SK-N-MC (cell line): ENCODE measurements around the gene CNIH2.

ENCODE experiments used
- DNase-seq: peaks from one replicate; pipeline ENCODE4 v3.0.0-alpha.2; 2011; ENCODE audit warnings: low read depth, low spot score
- H3K27ac ChIP-seq: fragments of 200-600 bp; sonication (generic); 2 replicates; pipeline ENCODE4 v1.5.1; 2016; ENCODE audit warnings: mixed run types
- H3K36me3 ChIP-seq: fragments of 200-600 bp; sonication (generic); 2 replicates; pipeline ENCODE4 v1.6.1; 2017; ENCODE audit warnings: antibody characterized with exemption, low read length, mixed read lengths; ENCODE audit not compliant: insufficient read depth
- H3K4me3 ChIP-seq: fragments of 200-600 bp; sonication (generic); 2 replicates; pipeline ENCODE4 v1.5.1; 2016
- H3K9ac ChIP-seq: fragments of 200-600 bp; sonication (generic); 2 replicates; pipeline ENCODE4 v1.8.0; 2017; ENCODE audit warnings: mixed run types, mixed read lengths; ENCODE audit not compliant: insufficient read length
- H3K9me3 ChIP-seq: fragments of 200-600 bp; sonication (generic); 2 replicates; pipeline ENCODE4 v1.6.1; 2017; ENCODE audit warnings: low read depth, mild to moderate bottlenecking, antibody characterized with exemption, low read length, moderate library complexity, mixed read lengths
- EZH2 ChIP-seq: fragments of 200-600 bp; sonication (generic); IDR thresholded peaks from one replicate; pipeline ENCODE4 v1.6.1; 2017; ENCODE audit warnings: antibody characterized with exemption
- FOXP2 ChIP-seq: optimal IDR thresholded peaks from 2 replicates; pipeline ENCODE3; 2011; ENCODE audit warnings: mild to moderate bottlenecking, moderate library complexity; ENCODE audit not compliant: insufficient read depth; ENCODE audit errors: extremely low read length, control extremely low read depth
- POLR2AphosphoS5 ChIP-seq: IDR thresholded peaks from 2 replicates; pipeline ENCODE4 v1.6.1; 2012; ENCODE audit warnings: mild to moderate bottlenecking, low read depth, low read length, borderline replicate concordance

The CNIH2 gene

GRCh38 chr11:66329165-66329673 lies 51.2 kb downstream of the CNIH2 start:
- no peak overlapping the region for H3K27ac ChIP-seq
- H3K36me3 ChIP-seq, result no peaks in the 10 kb centered on the region
- TF ChIP-seq FOXP2 (no peak), EZH2 (no peak), POLR2AphosphoS5 (no peak)
- H3K9me3 ChIP-seq, result no peaks in the 10 kb centered on the region
- no peak overlapping the region for H3K4me3 ChIP-seq
- no peak for DNase-seq
- no peak overlapping the region for H3K9ac ChIP-seq

GRCh38 chr11:66330931-66331330 lies 53.0 kb downstream of the CNIH2 start:
- no peak for DNase-seq
- no peak overlapping the region for H3K9ac ChIP-seq
- no peak for TF ChIP-seq EZH2
- no peak for TF ChIP-seq POLR2AphosphoS5
- TF ChIP-seq FOXP2, result no peak
- no peak overlapping the region for H3K27ac ChIP-seq
- H3K9me3 ChIP-seq, result no peaks in the 10 kb centered on the region
- no peaks in the 10 kb centered on the region for H3K36me3 ChIP-seq
- no peak overlapping the region for H3K4me3 ChIP-seq

- H3K27ac ChIP-seq, result no peak overlapping the region
- H3K4me3 ChIP-seq, result no peak overlapping the region
- no peaks in the 10 kb centered on the region for H3K36me3 ChIP-seq
- DNase-seq, result no peak
- H3K9me3 ChIP-seq, result no peaks in the 10 kb centered on the region
- no peak overlapping the region for H3K9ac ChIP-seq
- TF ChIP-seq POLR2AphosphoS5 (no peak), EZH2 (no peak), FOXP2 (no peak)
Measured at GRCh38 chr11:66331542-66332370, 53.8 kb downstream of the CNIH2 start.

GRCh38 chr11:66332371-66333219 lies 54.6 kb downstream of the CNIH2 start:
- Histone ChIP-seq H3K36me3 (no peaks in the 10 kb centered on the region; the same call in 1 of the 2 replicates), H3K9ac (no peak overlapping the region), H3K9me3 (no peaks in the 10 kb centered on the region), H3K27ac (no peak overlapping the region), H3K4me3 (no peak overlapping the region)
- no peak for DNase-seq
- TF ChIP-seq FOXP2, result no peak
- no peak for TF ChIP-seq EZH2

GRCh38 chr11:66333220-66333877 lies 55.4 kb downstream of the CNIH2 start:
- no peak for TF ChIP-seq FOXP2
- no peak for TF ChIP-seq POLR2AphosphoS5
- no peak for TF ChIP-seq EZH2
- DNase-seq, result no peak
- Histone ChIP-seq H3K9ac (no peak overlapping the region), H3K27ac (no peak overlapping the region), H3K36me3 (no peaks in the 10 kb centered on the region; the same call in 1 of the 2 replicates), H3K9me3 (no peaks in the 10 kb centered on the region), H3K4me3 (no peak overlapping the region)
